ENCODE results near the gene AIM2.

DNA sequence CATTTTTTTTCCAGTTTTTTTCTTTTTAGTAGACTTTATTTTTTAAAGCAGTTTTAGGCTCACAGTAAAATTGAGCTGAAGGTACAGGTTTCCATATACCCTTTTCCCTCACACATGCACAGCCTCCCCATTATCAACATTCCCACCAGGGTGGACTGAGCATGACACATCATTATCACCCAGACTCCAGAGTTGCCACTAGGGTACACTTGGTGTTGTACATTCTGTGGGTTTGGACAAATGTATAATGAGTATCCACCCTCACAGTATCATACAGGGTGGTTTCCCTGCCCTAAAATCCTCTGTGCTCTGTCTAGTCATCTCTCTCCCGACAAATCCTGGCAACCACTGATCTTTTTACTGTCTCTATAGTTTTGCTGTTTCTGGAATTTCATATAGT, 3.0 kb upstream of the AIM2 start:
- TF ChIP-seq, protein P1, sequence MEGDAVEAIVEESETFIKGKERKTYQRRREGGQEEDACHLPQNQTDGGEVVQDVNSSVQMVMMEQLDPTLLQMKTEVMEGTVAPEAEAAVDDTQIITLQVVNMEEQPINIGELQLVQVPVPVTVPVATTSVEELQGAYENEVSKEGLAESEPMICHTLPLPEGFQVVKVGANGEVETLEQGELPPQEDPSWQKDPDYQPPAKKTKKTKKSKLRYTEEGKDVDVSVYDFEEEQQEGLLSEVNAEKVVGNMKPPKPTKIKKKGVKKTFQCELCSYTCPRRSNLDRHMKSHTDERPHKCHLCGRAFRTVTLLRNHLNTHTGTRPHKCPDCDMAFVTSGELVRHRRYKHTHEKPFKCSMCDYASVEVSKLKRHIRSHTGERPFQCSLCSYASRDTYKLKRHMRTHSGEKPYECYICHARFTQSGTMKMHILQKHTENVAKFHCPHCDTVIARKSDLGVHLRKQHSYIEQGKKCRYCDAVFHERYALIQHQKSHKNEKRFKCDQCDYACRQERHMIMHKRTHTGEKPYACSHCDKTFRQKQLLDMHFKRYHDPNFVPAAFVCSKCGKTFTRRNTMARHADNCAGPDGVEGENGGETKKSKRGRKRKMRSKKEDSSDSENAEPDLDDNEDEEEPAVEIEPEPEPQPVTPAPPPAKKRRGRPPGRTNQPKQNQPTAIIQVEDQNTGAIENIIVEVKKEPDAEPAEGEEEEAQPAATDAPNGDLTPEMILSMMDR (IDR thresholded peaks at IDR 0.05) = no peak
- TF ChIP-seq POLR2A (IDR thresholded peaks at IDR 0.05) = no peak
